Lower leg skin (tissue), 4 donors: ENCODE measurements around the gene PGR. TPM values are rescaled to one million over a fixed set of nuclear protein-coding genes. Genes with fewer than 3 reads are reported as not detected.

ENCODE experiments used
- DNase-seq, 2 donors: peaks; one replicate each; pipeline ENCODE4 v3.0.0-alpha.2; 2019; ENCODE audit warnings: low spot score in 2 of 2
- H3K4me3 ChIP-seq: fragments of 200-600 bp; sonication (generic); 2 replicates; pipeline ENCODE4 v1.5.1; 2017; ENCODE audit warnings: mild to moderate bottlenecking, low read depth; ENCODE audit not compliant: poor library complexity, severe bottlenecking
- POLR2A ChIP-seq, 2 donors: fragments of 450-650 bp; IDR thresholded peaks; one replicate each; pipeline ENCODE4 v1.6.1; 2016 to 2017; ENCODE audit warnings: antibody characterized with exemption in 2 of 2, mild to moderate bottlenecking in 1 of 2, moderate library complexity in 1 of 2
- WGBS, 2 donors: methylation state at CpG; one replicate each; pipeline ENCODE4 v1.1.5; 2018; 5-methylcytosine and 5-hydroxymethylcytosine counted together
- intact Hi-C: fragments of 100-400 bp; cut with DNase I; formaldehyde crosslinking; loops from one replicate; pipeline ENCODE4 v1.15.0; 2023; ENCODE audit warnings: low total_unique reads
- total RNA-seq, 4 donors: library from RNA; depleted of rRNA; stranded (reverse); fragments of >200 nt; gene quantifications; one replicate each; pipeline ENCODE4 v1.1.0, GENCODE V29; 2016
- TF ChIP-seq, protein P1 (sequence below), 3 donors: fragments of 450-650 bp; IDR thresholded peaks; one replicate each; pipeline ENCODE4 v1.5.1; 2016; ENCODE audit warnings: antibody characterized with exemption in 3 of 3, mild to moderate bottlenecking in 3 of 3, moderate library complexity in 2 of 3

Gene PGR
- total RNA-seq, 4 donors from 2014 or later: 0.49 to 0.97 (median 0.64) TPM

DNA sequence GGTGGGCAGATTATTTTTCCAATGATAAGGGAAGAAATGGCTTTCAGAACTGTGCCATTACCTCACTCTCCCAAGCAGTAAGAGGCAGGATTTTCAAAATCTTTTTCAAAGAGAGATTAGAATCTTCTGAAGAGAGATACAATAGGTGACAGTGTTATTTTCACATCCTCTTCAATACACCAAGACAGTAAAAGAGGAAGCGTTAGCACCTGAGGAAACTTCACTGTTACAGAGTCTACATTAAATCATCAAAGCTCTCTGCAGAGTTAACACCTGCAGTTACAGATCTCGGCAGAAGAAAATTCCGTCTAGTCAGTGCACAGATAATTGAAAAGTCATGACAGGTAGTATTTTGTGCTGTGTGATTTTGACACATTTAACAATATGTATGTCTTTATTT, 144.9 kb downstream of the PGR start:
- no peak for TF ChIP-seq POLR2A (IDR thresholded peaks at IDR 0.05)
- TF ChIP-seq, protein P1, sequence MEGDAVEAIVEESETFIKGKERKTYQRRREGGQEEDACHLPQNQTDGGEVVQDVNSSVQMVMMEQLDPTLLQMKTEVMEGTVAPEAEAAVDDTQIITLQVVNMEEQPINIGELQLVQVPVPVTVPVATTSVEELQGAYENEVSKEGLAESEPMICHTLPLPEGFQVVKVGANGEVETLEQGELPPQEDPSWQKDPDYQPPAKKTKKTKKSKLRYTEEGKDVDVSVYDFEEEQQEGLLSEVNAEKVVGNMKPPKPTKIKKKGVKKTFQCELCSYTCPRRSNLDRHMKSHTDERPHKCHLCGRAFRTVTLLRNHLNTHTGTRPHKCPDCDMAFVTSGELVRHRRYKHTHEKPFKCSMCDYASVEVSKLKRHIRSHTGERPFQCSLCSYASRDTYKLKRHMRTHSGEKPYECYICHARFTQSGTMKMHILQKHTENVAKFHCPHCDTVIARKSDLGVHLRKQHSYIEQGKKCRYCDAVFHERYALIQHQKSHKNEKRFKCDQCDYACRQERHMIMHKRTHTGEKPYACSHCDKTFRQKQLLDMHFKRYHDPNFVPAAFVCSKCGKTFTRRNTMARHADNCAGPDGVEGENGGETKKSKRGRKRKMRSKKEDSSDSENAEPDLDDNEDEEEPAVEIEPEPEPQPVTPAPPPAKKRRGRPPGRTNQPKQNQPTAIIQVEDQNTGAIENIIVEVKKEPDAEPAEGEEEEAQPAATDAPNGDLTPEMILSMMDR (IDR thresholded peaks at IDR 0.05): no peak
- WGBS, 2 donors: 82 to 92% methylated on average over 3 of the region's 3 CpGs
- H3K4me3 ChIP-seq: no peak overlapping the region
- DNase-seq: no peak
- intact Hi-C loops: no loop called here

- WGBS, 2 donors: 61 to 87% methylated on average over 1 of the region's 1 CpG
- H3K4me3 ChIP-seq: no peak overlapping the region
- TF ChIP-seq, protein P1 (IDR thresholded peaks at IDR 0.05): no peak
- TF ChIP-seq POLR2A (IDR thresholded peaks at IDR 0.05): no peak
- intact Hi-C loops: no loop called here
- no peak for DNase-seq
Measured at GRCh38 chr11:100981196-100981824, 148.3 kb downstream of the PGR start.

- intact Hi-C loops: no loop called here
- H3K4me3 ChIP-seq: no peak overlapping the region
- TF ChIP-seq, protein P1 (IDR thresholded peaks at IDR 0.05): no peak
- no peak for TF ChIP-seq POLR2A (IDR thresholded peaks at IDR 0.05)
- 92% methylated on average over 3 of the region's 3 CpGs for WGBS, 2 donors
- no peak for DNase-seq
Measured at GRCh38 chr11:100980156-100980555, 149.5 kb downstream of the PGR start.
